H1 (cell line): ENCODE results near the gene CABCOCO1. TPM values are rescaled to one million over a fixed set of nuclear protein-coding genes. Genes with fewer than 3 reads are reported as not detected.

Experiments
- HDAC2 ChIP-seq, 2 experiments: fragments of 300-600 bp in 1 of 2; sonication (generic) in 1 of 2; IDR thresholded peaks; 2 replicates each; pipeline ENCODE4 v1.6.1; 2011 to 2012; ENCODE audit warnings: low read depth in 2 of 2, low read length in 2 of 2, mild to moderate bottlenecking in 2 of 2, moderate library complexity in 2 of 2, borderline replicate concordance in 1 of 2, inconsistent platforms in 1 of 2
- MAFK ChIP-seq: IDR thresholded peaks from 2 replicates; pipeline ENCODE4 v1.6.1; 2012; ENCODE audit warnings: low read depth, mild to moderate bottlenecking, improper control_type of control experiment, low read length
- SP4 ChIP-seq: IDR thresholded peaks from 2 replicates; pipeline ENCODE4 v1.6.1; 2012; ENCODE audit warnings: low read length, inconsistent platforms
- polyA plus RNA-seq, 7 experiments: library from polyadenylated mRNA; depleted of rRNA in 3 of 7; stranded (reverse) in 5 of 7; unstranded in 2 of 7; fragments of >200 nt in 5 of 7; fragments of 200-250 nt in 2 of 7; gene quantifications; 1 replicate in 5 of 7; 2 replicates in 1 of 7; 4 replicates in 1 of 7; pipeline versions ENCODE4 v1.2.1 to v1.2.3, GENCODE V29; 2011 to 2013; ENCODE audit warnings: missing spikeins in 2 of 7, mixed read lengths in 2 of 7
- total RNA-seq: library from RNA; stranded (reverse); fragmentation: NEBNext Ultra II Directional; extraction: Animal tissue kit (Norgen Biotek cat#: 25700); gene quantifications from 2 replicates; pipeline ENCODE4 v1.2.1, GENCODE V29; 2021

The CABCOCO1 gene
- total and polyA plus RNA-seq, 2 of the 8 experiments (the other 6 are each of a cell fraction or from before 2014, with no cell fraction given) = not detected

- TF ChIP-seq SP4 (no peak), HDAC2 (IDR thresholded peaks at IDR 0.05; ENCODE audit: borderline replicate concordance in 1 of 2, low read depth in 2 of 2, low read length in 2 of 2) (no peak), MAFK (no peak)
- TF ChIP-seq, all 59 proteins: peak for 0
These were observed 70.0 kb downstream of the CABCOCO1 start (continued) for GRCh38 chr10:61732629-61733278.
